Activated CD8-positive, alpha-beta T cell treated with anti-CD3 and anti-CD28 coated beads for 36 hours (primary cell): Measurements from ENCODE around the gene RAB7B. TPM values are rescaled to one million over a fixed set of nuclear protein-coding genes. Genes with fewer than 3 reads are reported as not detected.
A peak's percentile ranks its signal among the peaks of the same experiment; 100 is the strongest.

Source experiments
- ATAC-seq: fragments of 200-7000 bp; cut with Tn5 transposase; one replicate; pipeline ENCODE4 v1.10.0; 2021; ENCODE audit warnings: mild to moderate bottlenecking, moderate library complexity
- CTCF ChIA-PET: fragments of 350-600 bp; sonication (Branson Sonifier 250); formaldehyde crosslinking; loops from one replicate; lab custom pipeline; 2021; ENCODE audit warnings: antibody characterized with exemption; lab: Charles Lee
- POLR2A ChIA-PET: fragments of 350-600 bp; sonication (Branson Sonifier 250); formaldehyde crosslinking; loops from one replicate; lab custom pipeline; 2021; ENCODE audit warnings: antibody characterized with exemption; lab: Charles Lee
- DNase-seq: peaks from one replicate; pipeline ENCODE4 v3.0.0-alpha.2; 2020
- H3K27ac Mint-ChIP-seq: one replicate; pipeline ENCODE4 v1.8.0; 2021; ENCODE audit warnings: mild to moderate bottlenecking, mixed read lengths
- H3K27me3 Mint-ChIP-seq: one replicate; pipeline ENCODE4 v1.8.0; 2021; ENCODE audit warnings: mixed read lengths
- H3K36me3 Mint-ChIP-seq: one replicate; pipeline ENCODE4 v1.8.0; 2021; ENCODE audit warnings: low read depth, mixed read lengths
- H3K4me1 Mint-ChIP-seq: one replicate; pipeline ENCODE4 v1.8.0; 2021; ENCODE audit warnings: low read depth, mixed read lengths
- H3K4me3 Mint-ChIP-seq: one replicate; pipeline ENCODE4 v1.8.0; 2021; ENCODE audit warnings: mild to moderate bottlenecking, moderate library complexity, mixed read lengths
- H3K9me3 Mint-ChIP-seq: one replicate; pipeline ENCODE4 v1.8.0; 2021; ENCODE audit warnings: mixed read lengths
- intact Hi-C: fragments of 100-400 bp; cut with micrococcal nuclease; formaldehyde crosslinking; loops from one replicate; pipeline ENCODE4 v1.10.0; 2022
- total RNA-seq, 2 experiments: library from RNA; stranded (reverse); gene quantifications; one replicate each; pipeline ENCODE4 v1.2.3, GENCODE V29; 2021
- TF ChIP-seq, protein P1 (sequence below): fragments of 200-600 bp; IDR thresholded peaks from one replicate; pipeline ENCODE4 v1.8.0; 2022; ENCODE audit warnings: antibody characterized with exemption, mild to moderate bottlenecking

Gene RAB7B
- total RNA-seq, 2 experiments from 2014 or later = not detected

DNA sequence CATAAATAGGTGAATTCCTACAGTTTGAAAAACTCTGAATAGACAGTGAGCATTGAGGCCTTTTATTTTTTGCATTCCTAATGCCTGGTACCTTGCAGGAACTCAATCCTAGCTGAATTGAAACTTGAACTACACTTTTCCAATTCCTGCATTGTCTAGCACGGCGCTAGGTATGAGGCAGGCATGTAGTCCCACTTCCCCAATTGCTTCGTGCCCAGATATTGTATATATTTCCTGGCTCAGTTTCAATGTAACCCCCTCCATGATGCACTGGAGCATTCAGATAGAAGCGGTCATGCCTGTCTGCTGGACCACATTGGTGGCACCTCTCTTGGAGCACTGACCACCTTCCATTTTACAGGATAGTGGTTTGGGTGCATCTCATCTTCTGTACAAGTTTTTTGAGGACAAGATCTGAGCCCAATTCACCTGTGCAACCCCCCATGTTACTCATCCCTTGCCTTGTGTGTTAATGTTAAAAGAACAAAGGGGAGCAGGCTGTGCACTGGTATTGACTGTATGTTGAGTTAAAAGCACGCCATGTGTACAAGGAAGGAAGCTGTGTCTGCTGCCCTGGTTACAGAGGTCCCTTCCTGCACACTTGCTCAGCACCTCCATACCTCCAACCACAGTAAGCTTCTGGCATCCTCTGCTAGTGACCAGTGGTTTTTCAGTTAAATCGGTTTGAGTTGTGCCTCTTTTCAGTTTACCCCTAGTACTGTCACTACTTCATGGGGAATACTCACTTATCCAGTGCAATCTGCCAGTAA is 10.0 kb upstream of the RAB7B start:
- no peaks in the 10 kb centered on the region for H3K27me3 Mint-ChIP-seq
- TF ChIP-seq, protein P1, sequence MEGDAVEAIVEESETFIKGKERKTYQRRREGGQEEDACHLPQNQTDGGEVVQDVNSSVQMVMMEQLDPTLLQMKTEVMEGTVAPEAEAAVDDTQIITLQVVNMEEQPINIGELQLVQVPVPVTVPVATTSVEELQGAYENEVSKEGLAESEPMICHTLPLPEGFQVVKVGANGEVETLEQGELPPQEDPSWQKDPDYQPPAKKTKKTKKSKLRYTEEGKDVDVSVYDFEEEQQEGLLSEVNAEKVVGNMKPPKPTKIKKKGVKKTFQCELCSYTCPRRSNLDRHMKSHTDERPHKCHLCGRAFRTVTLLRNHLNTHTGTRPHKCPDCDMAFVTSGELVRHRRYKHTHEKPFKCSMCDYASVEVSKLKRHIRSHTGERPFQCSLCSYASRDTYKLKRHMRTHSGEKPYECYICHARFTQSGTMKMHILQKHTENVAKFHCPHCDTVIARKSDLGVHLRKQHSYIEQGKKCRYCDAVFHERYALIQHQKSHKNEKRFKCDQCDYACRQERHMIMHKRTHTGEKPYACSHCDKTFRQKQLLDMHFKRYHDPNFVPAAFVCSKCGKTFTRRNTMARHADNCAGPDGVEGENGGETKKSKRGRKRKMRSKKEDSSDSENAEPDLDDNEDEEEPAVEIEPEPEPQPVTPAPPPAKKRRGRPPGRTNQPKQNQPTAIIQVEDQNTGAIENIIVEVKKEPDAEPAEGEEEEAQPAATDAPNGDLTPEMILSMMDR = no peak
- ChIA-PET CTCF (interaction anchor here (0.9 to 1.3 kb wide), 2 partner anchors 17 to 93 kb away, joined by 3 to 5 read pairs; no protein-coding TSS in a partner anchor), POLR2A (interaction anchor here (0.6 kb wide), 1 partner anchor 404 kb away, joined by 3 read pairs; no protein-coding TSS in a partner anchor)
- H3K9me3 Mint-ChIP-seq = no peaks in the 10 kb centered on the region
- ATAC-seq (no peak), DNase-seq (no peak)
- intact Hi-C loops = no loop called here
- H3K27ac Mint-ChIP-seq = no peak overlapping the region
- peaks cover 30% of the 10 kb centered on the region for H3K4me1 Mint-ChIP-seq
- no peak overlapping the region for H3K4me3 Mint-ChIP-seq
- no peaks in the 10 kb centered on the region for H3K36me3 Mint-ChIP-seq

DNA sequence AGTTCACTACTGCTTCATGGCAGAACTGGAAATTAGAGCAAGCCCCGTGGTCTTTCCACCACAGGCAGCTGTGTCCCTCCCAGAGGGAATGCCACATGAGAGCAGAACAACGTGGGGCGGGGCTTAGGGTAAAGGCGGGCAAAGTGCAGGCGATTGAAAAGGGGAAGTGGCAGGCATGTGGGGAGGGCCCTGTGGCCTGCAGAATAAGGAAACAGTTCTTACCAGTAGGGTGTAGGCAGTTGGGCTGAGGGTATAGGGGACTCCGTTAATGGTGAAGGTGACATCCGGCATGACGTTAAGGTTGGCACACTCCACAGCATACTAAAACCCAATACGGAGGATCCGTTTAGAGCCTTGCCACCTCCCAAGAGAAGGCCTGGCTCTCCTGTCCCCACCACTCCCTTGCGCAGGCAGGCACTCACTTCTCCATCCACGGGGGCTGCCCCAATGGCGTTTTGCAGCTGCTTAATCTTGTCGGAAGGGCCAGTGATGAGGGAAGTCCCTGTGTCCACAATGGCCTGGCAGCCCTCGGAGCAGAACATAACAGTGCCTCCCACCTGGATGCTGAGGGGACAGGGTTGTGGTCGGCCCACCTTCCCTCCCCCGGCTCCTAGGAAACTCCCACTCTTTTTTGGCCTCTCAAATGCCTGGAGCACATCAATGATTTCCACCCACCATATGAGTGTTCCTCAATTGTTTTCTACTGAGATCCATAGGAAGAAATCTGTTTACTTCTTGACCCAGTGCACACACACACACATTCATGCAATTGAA is 9.1 kb upstream of the RAB7B start:
- Mint-ChIP-seq H3K9me3 (no peaks in the 10 kb centered on the region), H3K27ac (no peak overlapping the region), H3K4me1 (peaks cover 30% of the 10 kb centered on the region), H3K4me3 (no peak overlapping the region), H3K27me3 (no peaks in the 10 kb centered on the region), H3K36me3 (no peaks in the 10 kb centered on the region)
- peak; percentile 85 for ATAC-seq
- DNase-seq = peak; percentile 64
- ChIA-PET CTCF (interaction anchor here (0.8 to 1.5 kb wide), 3 partner anchors 19 to 94 kb away, joined by 3 to 7 read pairs (median 4); no protein-coding TSS in a partner anchor), POLR2A (no interaction called here)
- intact Hi-C loops = no loop called here
- TF ChIP-seq, protein P1 = no peak

DNA sequence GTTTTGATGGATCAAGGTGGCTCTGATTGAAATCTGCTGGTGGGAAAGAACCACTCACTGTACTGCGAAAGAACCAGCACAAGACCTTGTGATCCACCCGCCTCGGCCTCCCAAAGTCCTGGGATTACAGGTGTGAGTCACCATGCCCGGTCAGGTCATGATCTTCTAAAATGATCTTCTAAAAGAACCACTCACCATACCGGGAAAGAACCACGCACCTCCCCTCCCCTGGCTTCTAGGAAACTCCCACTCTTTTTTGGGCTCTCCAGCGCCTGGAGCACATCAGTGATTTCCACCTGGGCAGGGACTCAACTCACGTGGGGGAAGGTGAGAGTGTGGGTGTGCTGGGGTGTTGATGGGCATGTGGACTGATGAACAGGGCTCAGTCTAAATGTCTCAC is 7.9 kb upstream of the RAB7B start:
- DNase-seq = peak; percentile 65
- Mint-ChIP-seq H3K36me3 (no peaks in the 10 kb centered on the region), H3K27me3 (peaks cover 4% of the 10 kb centered on the region), H3K9me3 (no peaks in the 10 kb centered on the region), H3K4me3 (no peak overlapping the region), H3K4me1 (peaks cover 30% of the 10 kb centered on the region), H3K27ac (peak overlapping the region; percentile 75)
- ChIA-PET POLR2A (no interaction called here), CTCF (interaction anchor here (1.5 kb wide), 1 partner anchor 20 kb away, joined by 7 read pairs; no protein-coding TSS in a partner anchor)
- intact Hi-C loops = no loop called here
- TF ChIP-seq, protein P1 = no peak
- peak; percentile 45 for ATAC-seq

DNA sequence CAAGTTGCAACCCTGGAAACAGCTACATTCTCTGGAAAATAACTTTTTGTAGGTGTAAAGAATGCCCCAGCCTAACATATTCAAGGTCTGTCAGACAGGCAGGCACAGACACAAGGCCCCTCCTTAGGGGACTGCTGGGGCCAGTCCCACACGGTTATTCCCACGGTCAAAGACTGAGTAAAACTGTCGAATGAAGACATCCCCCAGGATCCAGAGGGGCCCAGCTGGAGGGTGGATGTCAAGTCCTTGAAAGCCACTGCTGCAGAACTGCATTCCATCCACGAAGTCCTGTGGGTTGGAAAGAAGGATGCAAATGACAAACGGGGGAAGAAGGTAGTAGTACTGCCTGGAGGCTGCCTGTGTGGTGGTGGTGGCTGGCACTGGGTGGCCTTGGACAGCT is 6.9 kb upstream of the RAB7B start:
- peaks cover 5% of the 10 kb centered on the region for H3K27me3 Mint-ChIP-seq
- H3K4me1 Mint-ChIP-seq = peaks cover 30% of the 10 kb centered on the region

More for the DNA sequence above, 6.9 kb upstream of the RAB7B start:
- H3K9me3 Mint-ChIP-seq = no peaks in the 10 kb centered on the region
- CTCF ChIA-PET = no interaction called here
- DNase-seq (no peak), ATAC-seq (no peak)
- intact Hi-C loops = no loop called here
- H3K36me3 Mint-ChIP-seq = no peaks in the 10 kb centered on the region
- H3K27ac Mint-ChIP-seq = no peak overlapping the region
- POLR2A ChIA-PET = no interaction called here
- TF ChIP-seq, protein P1 = no peak
- no peak overlapping the region for H3K4me3 Mint-ChIP-seq
